Subcutaneous adipose tissue (tissue), 4 donors: ENCODE results near the gene UTS2. TPM values are rescaled to one million over a fixed set of nuclear protein-coding genes. Genes with fewer than 3 reads are reported as not detected.

ENCODE experiments used
- total RNA-seq, 4 donors: library from RNA; depleted of rRNA; stranded (reverse); fragments of >200 nt; gene quantifications; one replicate each; pipeline ENCODE4 v1.1.0, GENCODE V29; 2016
- TF ChIP-seq, protein P1 (sequence below): fragments of 450-650 bp; IDR thresholded peaks from one replicate; pipeline ENCODE4 v1.5.1; 2016; ENCODE audit warnings: low read depth, mild to moderate bottlenecking, control low read depth, antibody characterized with exemption, moderate library complexity

UTS2 gene
- 1 to 10 TPM in 1 of 4 donors, under 1 TPM in 1, not detected in 2; 0.34 to 3.1 TPM for total RNA-seq

DNA sequence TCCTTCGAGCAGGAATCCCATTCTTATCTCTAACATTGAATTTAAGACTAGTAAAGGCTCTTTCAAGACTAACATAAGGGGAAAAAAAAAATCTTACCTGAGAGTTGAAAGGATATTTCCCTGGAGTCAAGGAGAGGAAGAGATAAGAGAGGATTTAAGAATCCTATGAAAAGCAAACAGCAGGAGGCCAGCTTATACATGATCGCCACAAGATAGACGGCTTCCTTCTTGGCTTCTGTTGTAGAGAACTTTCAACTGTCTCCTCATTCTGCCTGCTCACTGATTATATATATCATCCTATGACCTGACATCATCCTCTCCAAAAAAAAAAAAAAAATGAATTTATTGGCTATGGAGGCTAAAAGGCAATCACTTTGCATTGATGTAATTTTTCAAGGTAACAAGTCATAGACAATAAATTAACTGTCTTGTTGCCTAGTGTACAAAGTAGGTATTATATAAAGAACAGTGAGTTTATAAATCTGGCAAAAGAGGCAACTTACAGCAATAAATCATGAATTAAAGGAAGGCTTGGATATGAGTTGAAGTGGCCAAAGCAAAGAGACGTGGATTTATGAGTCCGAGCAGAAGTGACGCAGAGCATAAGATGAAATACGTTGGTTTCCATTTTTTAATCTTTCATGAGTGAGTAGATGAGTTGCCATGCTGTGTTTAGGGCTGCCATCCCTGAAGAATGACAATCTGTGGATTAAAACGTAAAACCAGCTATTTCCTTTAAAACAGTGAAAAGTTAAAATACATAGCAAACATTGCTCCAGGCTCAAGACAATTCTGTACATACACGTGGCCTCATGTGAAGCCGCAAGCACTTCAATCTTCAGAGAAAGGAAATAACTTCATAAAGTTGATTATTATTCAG is at the start of gene UTS2:
UTS2 (minus strand) TSS at position 262 of the 880 bp plus-strand sequence; CDS start at position 200, 62 bp downstream.
- TF ChIP-seq, protein P1, sequence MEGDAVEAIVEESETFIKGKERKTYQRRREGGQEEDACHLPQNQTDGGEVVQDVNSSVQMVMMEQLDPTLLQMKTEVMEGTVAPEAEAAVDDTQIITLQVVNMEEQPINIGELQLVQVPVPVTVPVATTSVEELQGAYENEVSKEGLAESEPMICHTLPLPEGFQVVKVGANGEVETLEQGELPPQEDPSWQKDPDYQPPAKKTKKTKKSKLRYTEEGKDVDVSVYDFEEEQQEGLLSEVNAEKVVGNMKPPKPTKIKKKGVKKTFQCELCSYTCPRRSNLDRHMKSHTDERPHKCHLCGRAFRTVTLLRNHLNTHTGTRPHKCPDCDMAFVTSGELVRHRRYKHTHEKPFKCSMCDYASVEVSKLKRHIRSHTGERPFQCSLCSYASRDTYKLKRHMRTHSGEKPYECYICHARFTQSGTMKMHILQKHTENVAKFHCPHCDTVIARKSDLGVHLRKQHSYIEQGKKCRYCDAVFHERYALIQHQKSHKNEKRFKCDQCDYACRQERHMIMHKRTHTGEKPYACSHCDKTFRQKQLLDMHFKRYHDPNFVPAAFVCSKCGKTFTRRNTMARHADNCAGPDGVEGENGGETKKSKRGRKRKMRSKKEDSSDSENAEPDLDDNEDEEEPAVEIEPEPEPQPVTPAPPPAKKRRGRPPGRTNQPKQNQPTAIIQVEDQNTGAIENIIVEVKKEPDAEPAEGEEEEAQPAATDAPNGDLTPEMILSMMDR, result no peak

GRCh38 chr1:7899741-7900140 is 46.9 kb upstream of the UTS2 start:
- TF ChIP-seq, protein P1, result no peak

DNA sequence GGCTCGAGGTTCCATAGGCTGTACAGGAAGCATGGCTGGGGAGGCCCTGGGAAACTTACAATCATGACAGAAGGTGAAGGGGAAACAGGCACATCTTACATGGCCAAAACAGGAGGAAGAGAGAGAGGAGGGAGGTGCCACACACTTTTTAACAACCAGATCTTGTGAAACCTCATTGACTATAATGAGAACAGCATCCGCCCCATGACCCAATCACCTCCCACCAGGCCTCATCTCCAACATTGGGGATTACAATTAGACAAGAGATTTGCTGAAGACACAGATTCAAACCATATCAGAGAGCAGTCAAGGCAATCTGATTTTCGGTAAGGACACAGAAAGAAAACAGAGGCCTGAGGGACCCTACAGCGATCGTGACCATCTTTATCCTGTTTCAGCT is 46.1 kb upstream of the UTS2 start:
- TF ChIP-seq, protein P1, result no peak

DNA sequence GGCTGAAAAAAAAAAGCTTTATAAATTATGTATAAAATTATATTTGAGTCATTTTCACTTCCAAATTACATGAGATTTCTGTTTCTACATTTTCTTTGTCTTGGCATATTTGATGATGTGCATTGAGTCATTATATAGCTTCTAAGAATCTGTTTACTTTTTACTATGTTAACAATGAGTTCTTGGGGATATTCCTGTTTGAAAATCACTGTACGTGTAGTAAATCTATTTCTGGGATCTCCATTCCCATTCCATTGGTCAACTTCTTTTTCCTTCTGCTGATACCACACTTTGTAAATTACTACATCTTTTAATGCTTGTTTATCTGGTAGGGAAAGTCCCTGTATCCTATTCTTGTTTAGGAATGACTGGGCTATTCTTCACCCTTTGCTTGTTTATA is 44.1 kb upstream of the UTS2 start:
- TF ChIP-seq, protein P1, result no peak

GRCh38 chr1:7893529-7894180 is 40.8 kb upstream of the UTS2 start:
- TF ChIP-seq, protein P1, result no peak

DNA sequence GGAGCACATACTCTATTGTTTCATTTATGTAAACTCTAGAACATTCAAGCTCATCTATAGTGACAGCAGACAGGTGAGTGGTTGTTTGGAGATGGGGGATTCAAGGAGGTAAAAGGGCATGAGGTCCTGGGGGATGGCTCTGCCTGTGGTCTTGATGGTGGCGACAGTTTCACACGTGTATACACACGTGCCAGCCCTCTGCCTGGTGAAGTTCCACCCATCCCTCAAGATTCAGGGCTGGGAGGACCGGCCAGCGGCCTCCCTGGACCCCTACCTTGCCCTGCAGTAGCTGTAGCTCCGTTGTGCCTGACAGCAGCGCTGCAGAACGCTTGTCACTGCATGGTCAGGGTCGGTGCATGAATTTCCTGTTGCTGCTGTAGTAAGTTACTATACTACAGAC is 38.9 kb upstream of the UTS2 start:
- TF ChIP-seq, protein P1, result no peak

DNA sequence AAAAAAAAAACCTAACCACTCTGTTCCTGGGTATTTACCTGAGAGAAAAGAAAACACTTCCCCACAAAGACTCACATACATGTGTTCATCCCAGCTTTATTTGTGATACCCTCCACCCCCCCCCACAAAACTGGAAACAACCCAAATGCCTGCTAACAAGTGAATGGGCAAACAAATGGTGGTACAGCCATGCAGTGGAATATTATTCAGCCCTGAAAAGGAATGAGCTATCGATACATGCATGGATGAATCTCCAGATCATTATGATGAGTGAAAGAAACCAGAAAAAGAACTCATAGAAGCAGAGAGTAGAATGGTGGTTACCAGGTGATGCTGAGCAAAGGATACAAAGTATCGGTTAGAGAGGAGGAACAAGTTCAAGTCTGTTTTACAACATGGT is 38.0 kb upstream of the UTS2 start:
- TF ChIP-seq, protein P1, result no peak
